Measurements from ENCODE around the gene ANKZF1. TPM values are rescaled to one million over a fixed set of nuclear protein-coding genes. Genes with fewer than 3 reads are reported as not detected.

ANKZF1 gene
- total RNA-seq, 4 donors from 2014 or later: 79.9 to 338 (median 164) TPM

- DNase-seq: peak in 1 of 3 donors; percentile 41
- H3K9me3 ChIP-seq: no peaks in the 10 kb centered on the region
- peaks cover 0 to 34% (median 0%) of the 10 kb centered on the region in 3 donors for H3K36me3 ChIP-seq
- H3K27me3 ChIP-seq: no peaks in the 10 kb centered on the region
- H3K27ac ChIP-seq: peak overlapping the region; percentile 23 to 64 (median 32)
- TF ChIP-seq CTCF (IDR thresholded peaks at IDR 0.05) (no peak), POLR2A (IDR thresholded peaks at IDR 0.05) (no peak)
- H3K4me3 ChIP-seq: no peak overlapping the region
- peaks cover 0 to 20% (median 10%) of the 10 kb centered on the region in 4 donors for H3K4me1 ChIP-seq
Measured at GRCh38 chr2:219210886-219211362, 18.7 kb upstream of the ANKZF1 start.

- peak in 1 of 3 donors; percentile 33 for DNase-seq
- Histone ChIP-seq H3K4me1 (peaks cover 2 to 21% (median 7%) of the 10 kb centered on the region in 4 donors), H3K27ac (no peak overlapping the region), H3K27me3 (no peaks in the 10 kb centered on the region), H3K36me3 (peaks cover 0 to 32% (median 0%) of the 10 kb centered on the region in 3 donors), H3K4me3 (no peak overlapping the region), H3K9me3 (no peaks in the 10 kb centered on the region)
- TF ChIP-seq POLR2A (IDR thresholded peaks at IDR 0.05) (no peak), CTCF (IDR thresholded peaks at IDR 0.05) (no peak)
Measured at GRCh38 chr2:219213026-219213415, 16.6 kb upstream of the ANKZF1 start.

GRCh38 chr2:219213486-219214071 lies 16.0 kb upstream of the ANKZF1 start:
- no peaks in the 10 kb centered on the region for H3K27me3 ChIP-seq
- DNase-seq: peak in 1 of 3 donors; percentile 37
- H3K27ac ChIP-seq: no peak overlapping the region
- no peaks in the 10 kb centered on the region for H3K9me3 ChIP-seq
- TF ChIP-seq POLR2A (IDR thresholded peaks at IDR 0.05): no peak
- TF ChIP-seq CTCF (IDR thresholded peaks at IDR 0.05): no peak
- no peak overlapping the region for H3K4me3 ChIP-seq
- peaks cover 5 to 21% (median 7%) of the 10 kb centered on the region in 4 donors for H3K4me1 ChIP-seq
- H3K36me3 ChIP-seq: peaks cover 0 to 26% (median 0%) of the 10 kb centered on the region in 3 donors

GRCh38 chr2:219214141-219214540 lies 15.5 kb upstream of the ANKZF1 start:
- no peaks in the 10 kb centered on the region for H3K9me3 ChIP-seq
- peaks cover 0 to 22% (median 0%) of the 10 kb centered on the region in 3 donors for H3K36me3 ChIP-seq
- peak in 1 of 3 donors; percentile 17 for DNase-seq
- no peak overlapping the region for H3K27ac ChIP-seq
- no peak overlapping the region for H3K4me3 ChIP-seq
- peaks cover 5 to 20% (median 9%) of the 10 kb centered on the region in 4 donors for H3K4me1 ChIP-seq
- no peaks in the 10 kb centered on the region for H3K27me3 ChIP-seq
- TF ChIP-seq CTCF (IDR thresholded peaks at IDR 0.05): no peak
- no peak for TF ChIP-seq POLR2A (IDR thresholded peaks at IDR 0.05)

- peaks cover 5 to 27% (median 10%) of the 10 kb centered on the region in 4 donors for H3K4me1 ChIP-seq
- no peaks in the 10 kb centered on the region for H3K9me3 ChIP-seq
- H3K36me3 ChIP-seq: peaks cover 0 to 19% (median 0%) of the 10 kb centered on the region in 3 donors
- H3K27me3 ChIP-seq: no peaks in the 10 kb centered on the region
- no peak for TF ChIP-seq CTCF (IDR thresholded peaks at IDR 0.05)
- TF ChIP-seq POLR2A (IDR thresholded peaks at IDR 0.05): no peak
- DNase-seq: no peak
- no peak overlapping the region for H3K4me3 ChIP-seq
- no peak overlapping the region for H3K27ac ChIP-seq
Measured at GRCh38 chr2:219214786-219215185, 14.8 kb upstream of the ANKZF1 start.

All from Peyer's patch (tissue), 4 donors.